ENCODE measurements around the gene GPAT3.

The GPAT3 gene

DNA sequence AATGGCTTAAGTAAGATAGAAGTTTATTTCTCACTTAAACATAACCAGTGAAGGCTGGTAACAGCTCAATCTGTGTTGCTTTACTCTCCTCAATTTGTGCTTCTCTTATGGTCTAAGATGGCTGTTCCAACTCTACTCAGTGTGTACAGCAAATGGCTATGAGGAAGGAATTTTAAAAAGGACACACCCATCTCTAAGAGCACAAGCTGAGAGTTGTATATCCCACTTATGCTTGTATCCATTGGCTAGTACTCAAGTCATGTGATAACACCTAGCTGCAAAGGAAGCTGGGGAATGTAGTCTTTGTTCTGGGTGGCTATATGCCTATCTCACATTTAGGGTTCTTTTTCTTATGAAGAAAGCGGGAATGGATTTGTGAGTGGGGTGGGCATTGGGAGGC lies 63.3 kb downstream of the GPAT3 start:
- DNase-seq (ENCODE audit: low read depth), result peak; percentile 72
- TF ChIP-seq, protein P1, sequence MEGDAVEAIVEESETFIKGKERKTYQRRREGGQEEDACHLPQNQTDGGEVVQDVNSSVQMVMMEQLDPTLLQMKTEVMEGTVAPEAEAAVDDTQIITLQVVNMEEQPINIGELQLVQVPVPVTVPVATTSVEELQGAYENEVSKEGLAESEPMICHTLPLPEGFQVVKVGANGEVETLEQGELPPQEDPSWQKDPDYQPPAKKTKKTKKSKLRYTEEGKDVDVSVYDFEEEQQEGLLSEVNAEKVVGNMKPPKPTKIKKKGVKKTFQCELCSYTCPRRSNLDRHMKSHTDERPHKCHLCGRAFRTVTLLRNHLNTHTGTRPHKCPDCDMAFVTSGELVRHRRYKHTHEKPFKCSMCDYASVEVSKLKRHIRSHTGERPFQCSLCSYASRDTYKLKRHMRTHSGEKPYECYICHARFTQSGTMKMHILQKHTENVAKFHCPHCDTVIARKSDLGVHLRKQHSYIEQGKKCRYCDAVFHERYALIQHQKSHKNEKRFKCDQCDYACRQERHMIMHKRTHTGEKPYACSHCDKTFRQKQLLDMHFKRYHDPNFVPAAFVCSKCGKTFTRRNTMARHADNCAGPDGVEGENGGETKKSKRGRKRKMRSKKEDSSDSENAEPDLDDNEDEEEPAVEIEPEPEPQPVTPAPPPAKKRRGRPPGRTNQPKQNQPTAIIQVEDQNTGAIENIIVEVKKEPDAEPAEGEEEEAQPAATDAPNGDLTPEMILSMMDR (IDR thresholded peaks at IDR 0.05; ENCODE audit: insufficient read depth, low read depth, low read length, missing control alignments), result no peak

DNA sequence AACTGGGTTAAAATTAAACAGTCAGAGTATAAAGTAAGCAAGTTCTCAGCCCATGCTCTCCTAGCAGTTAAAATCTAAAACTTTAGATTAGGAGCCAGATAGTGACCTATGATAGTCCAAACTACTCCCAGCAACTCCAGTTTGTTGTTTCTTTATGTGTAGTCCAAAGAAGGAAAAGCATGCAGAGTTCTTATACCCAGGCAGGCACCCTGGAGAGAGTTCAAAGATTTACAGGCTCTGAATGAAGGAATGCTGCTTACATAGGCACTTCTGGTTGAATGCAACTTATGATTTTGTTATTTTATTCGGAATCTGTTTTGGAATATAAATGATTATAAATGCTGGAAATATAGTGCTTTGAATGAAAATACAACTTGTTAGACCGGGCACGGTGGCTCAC lies 67.2 kb downstream of the GPAT3 start:
- no peak for DNase-seq (ENCODE audit: low read depth)
- no peak overlapping the region for H3K4me3 ChIP-seq (ENCODE audit: low read length)
- TF ChIP-seq, protein P1 (IDR thresholded peaks at IDR 0.05; ENCODE audit: insufficient read depth, low read depth, low read length, missing control alignments), result no peak

More for the DNA sequence above, 63.3 kb downstream of the GPAT3 start:
- H3K4me3 ChIP-seq (ENCODE audit: low read length), result no peak overlapping the region

DNA sequence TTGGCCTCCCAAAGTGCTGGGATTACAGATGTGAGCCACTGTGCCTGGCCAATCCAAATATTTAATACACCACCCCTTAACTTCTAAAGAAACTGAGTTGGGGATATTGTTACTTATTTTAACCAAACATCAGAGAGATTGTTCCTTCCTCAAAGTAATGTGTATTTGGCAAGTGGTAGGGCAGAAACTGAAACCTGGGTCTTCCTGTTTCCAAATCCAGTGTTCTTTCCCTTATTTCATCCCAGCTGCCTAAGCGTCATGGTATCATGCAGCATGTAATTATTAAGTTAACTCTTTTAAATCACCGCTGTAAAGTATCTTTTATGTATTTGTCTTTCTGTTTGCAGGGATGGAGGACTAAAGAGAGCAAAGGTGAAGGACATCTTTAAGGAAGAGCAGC lies 68.4 kb downstream of the GPAT3 start:
- no peak for DNase-seq (ENCODE audit: low read depth)
- TF ChIP-seq, protein P1 (IDR thresholded peaks at IDR 0.05; ENCODE audit: insufficient read depth, low read depth, low read length, missing control alignments), result no peak
- H3K4me3 ChIP-seq (ENCODE audit: low read length), result no peak overlapping the region

DNA sequence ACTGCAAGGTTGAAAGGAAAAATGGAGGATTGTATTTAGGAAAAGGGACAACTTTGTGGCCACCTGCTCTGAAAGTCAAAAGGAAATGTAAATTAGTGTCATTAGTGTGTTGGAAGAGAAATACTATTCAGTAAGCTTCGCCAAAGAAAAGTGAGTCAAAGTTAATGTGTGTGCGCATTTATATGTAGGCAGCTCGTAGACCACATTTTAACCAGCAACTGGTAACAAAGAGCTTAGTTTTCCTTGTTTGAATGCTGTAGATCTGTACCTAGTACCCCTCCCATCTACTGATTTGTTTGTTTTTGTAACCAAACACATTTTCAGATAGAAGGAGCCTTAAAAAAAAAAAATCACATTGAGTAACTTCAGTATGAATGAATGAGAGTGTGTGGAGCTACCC lies 69.3 kb downstream of the GPAT3 start:
- TF ChIP-seq, protein P1 (IDR thresholded peaks at IDR 0.05; ENCODE audit: insufficient read depth, low read depth, low read length, missing control alignments), result no peak
- H3K4me3 ChIP-seq (ENCODE audit: low read length), result no peak overlapping the region
- no peak for DNase-seq (ENCODE audit: low read depth)

DNA sequence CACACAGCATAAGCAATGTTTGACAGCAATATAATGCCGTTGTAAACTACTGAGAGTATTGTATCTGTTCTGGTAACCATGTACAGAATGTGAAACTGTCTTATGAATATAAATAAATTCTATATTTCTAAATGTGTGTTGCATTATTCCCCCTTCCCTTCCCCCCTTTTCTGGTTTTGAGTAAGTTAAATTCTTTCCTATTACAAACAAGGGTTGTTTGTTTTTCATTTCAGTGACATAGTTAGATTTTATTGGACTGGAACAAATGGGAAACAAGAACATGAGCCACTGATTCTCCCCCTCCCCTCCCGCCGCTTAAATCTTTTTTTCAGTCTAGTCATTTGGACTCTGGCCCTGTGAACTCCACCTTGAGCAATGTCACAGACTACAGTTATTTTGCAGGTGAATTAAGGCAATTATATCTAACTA lies 69.8 kb downstream of the GPAT3 start:
- TF ChIP-seq, protein P1 (IDR thresholded peaks at IDR 0.05; ENCODE audit: insufficient read depth, low read depth, low read length, missing control alignments), result no peak
- no peak overlapping the region for H3K4me3 ChIP-seq (ENCODE audit: low read length)
- DNase-seq (ENCODE audit: low read depth), result no peak

DNA sequence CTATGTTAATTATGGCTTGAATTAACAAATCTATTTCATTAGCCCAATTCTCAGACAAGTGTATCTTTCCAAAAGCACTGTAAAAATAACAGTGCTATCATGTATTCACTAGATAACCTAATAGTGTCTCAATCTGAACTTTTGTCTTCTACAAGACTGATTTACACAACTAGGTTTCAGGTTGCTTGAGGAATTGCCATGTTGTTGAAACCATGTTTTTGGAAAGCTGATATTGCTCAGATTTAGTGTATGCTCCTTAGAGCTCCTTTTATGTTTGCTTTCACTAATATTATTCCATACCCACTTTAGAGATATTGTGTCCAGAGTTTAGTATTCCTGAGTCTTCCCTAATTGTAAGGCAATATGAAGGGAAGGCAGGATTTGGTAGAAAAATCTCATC lies 70.6 kb downstream of the GPAT3 start:
- H3K4me3 ChIP-seq (ENCODE audit: low read length), result no peak overlapping the region
- DNase-seq (ENCODE audit: low read depth), result no peak
- TF ChIP-seq, protein P1 (IDR thresholded peaks at IDR 0.05; ENCODE audit: insufficient read depth, low read depth, low read length, missing control alignments), result no peak

DNA sequence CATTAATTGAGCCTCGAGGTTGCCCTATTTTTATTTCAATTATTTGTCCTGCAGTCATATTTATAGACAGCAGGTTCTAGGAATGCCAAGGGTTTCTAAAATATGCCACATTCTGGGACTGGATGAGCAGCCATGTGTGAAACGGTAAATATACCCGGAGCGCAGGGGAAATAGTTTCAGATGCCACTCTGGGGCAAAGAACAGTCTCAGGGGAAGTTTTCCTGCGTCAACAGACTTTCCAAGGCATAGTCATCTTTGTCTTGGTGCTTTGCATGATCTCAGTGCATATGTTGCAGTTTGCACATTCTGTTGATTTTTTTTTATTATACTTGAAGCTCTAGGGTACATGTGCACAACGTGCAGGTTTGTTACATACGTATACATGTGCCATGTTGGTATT lies 71.0 kb downstream of the GPAT3 start:
- TF ChIP-seq, protein P1 (IDR thresholded peaks at IDR 0.05; ENCODE audit: insufficient read depth, low read depth, low read length, missing control alignments), result no peak
- H3K4me3 ChIP-seq (ENCODE audit: low read length), result no peak overlapping the region
- DNase-seq (ENCODE audit: low read depth), result no peak

Measured in epithelial cell of esophagus (primary cell).